Fibroblast of pulmonary artery (primary cell): Measurements from ENCODE around the gene C1RL.
"Not testable (repeated sequence)": the region's sequence is repeated elsewhere in the genome, so short reads cannot be mapped to it uniquely, and the experiment has no call there.

ENCODE experiments used
- DNase-seq: peaks from one replicate; pipeline ENCODE4 v3.0.0-alpha.2; 2010; ENCODE audit warnings: low read depth
- H3K4me3 ChIP-seq: replicated peaks from 2 replicates; pipeline ENCODE4 v1.5.1; 2011; ENCODE audit warnings: low read depth, mild to moderate bottlenecking, control low read depth, low read length, moderate library complexity
- TF ChIP-seq, protein P1 (sequence below): IDR thresholded peaks from 2 replicates; pipeline ENCODE4 v1.5.1; 2011; ENCODE audit warnings: mild to moderate bottlenecking, control low read depth, low read length, inconsistent platforms; ENCODE audit errors: missing control alignments

C1RL gene

DNA sequence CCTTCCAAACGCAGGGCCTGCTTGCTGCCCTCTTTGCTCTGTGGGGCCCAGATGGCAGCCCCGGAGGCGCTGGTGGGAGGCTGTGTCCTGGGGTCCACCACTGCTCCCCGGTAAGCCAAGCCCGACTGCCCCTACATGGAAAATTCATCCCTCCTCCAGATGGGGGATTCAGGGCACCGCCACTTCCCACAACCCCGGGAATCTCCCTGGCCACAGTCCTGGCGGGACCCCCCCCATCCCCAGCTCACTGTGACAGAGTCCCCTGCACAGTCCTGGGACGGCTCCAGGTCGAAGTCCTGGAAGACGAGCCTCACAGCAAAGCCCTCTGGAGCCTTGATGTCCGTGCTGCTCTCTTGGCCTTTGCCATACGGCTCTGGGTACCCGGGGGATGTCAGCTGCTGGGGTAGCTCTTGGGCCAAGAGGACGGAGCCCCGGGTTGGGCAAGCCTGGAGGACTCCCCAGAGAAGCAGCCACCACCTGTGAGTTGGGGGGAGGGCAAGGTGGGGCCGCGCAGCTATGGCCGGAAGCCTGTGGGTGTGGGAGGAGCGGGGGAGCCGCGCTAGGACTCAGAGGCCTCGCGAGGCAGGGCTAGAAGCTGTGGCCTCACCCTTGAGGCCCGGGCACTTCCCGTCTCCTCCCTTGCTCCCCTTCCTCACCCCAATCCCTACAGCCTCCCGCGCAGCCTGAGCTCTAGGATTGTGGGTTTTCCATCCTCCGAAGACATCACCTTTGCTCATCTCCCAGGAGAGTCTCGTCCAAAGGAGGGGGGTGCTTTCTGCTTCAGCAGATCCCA, 815 bp downstream of the C1RL start:
- DNase-seq, result peak; percentile 83
- TF ChIP-seq, protein P1, sequence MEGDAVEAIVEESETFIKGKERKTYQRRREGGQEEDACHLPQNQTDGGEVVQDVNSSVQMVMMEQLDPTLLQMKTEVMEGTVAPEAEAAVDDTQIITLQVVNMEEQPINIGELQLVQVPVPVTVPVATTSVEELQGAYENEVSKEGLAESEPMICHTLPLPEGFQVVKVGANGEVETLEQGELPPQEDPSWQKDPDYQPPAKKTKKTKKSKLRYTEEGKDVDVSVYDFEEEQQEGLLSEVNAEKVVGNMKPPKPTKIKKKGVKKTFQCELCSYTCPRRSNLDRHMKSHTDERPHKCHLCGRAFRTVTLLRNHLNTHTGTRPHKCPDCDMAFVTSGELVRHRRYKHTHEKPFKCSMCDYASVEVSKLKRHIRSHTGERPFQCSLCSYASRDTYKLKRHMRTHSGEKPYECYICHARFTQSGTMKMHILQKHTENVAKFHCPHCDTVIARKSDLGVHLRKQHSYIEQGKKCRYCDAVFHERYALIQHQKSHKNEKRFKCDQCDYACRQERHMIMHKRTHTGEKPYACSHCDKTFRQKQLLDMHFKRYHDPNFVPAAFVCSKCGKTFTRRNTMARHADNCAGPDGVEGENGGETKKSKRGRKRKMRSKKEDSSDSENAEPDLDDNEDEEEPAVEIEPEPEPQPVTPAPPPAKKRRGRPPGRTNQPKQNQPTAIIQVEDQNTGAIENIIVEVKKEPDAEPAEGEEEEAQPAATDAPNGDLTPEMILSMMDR, result no peak

DNA sequence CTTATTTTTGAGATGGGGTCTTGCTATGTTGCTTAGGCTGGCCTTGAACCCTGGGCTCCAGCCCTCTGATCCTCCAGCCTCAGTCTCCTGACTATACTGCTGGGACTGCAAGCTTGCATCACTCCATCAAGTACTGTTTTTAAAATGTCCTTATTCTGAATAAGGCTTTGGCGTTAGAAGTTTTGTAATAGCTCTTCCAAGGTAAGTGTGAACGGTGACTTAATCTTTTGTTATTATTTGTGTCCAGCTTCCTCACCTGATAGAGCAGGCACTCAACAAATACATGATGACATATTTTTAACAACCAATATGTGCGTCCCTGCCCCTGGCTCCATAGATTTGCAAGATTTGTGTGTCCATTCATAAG, 1.4 kb downstream of the C1RL start:
- TF ChIP-seq, protein P1, result no peak
- peak; percentile 26 for DNase-seq
- peak overlapping the region; percentile 85 for H3K4me3 ChIP-seq

More for the DNA sequence above, 815 bp downstream of the C1RL start:
- H3K4me3 ChIP-seq, result peak overlapping the region; percentile 85

DNA sequence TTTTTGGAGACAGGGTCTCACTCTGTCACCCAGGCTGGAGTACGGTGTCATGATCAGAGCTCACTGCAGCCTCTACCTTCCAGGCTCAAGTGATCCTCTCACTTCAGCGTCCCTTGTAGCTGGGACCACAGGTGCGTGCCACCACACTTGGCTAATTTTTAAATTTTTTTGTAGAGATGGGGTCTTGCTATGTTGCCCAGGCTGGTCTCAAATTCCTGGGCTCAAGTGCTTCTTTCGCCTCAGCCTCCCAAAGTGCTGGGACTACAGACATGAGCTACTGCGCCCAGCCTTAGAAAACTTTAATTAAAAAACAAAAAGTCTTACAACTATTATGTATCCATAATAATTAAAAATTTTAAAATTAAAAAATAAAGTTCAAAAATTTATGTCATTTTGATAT, 1.8 kb downstream of the C1RL start:
- not testable (repeated sequence) for DNase-seq
- H3K4me3 ChIP-seq, result peak overlapping the region; percentile 85

DNA sequence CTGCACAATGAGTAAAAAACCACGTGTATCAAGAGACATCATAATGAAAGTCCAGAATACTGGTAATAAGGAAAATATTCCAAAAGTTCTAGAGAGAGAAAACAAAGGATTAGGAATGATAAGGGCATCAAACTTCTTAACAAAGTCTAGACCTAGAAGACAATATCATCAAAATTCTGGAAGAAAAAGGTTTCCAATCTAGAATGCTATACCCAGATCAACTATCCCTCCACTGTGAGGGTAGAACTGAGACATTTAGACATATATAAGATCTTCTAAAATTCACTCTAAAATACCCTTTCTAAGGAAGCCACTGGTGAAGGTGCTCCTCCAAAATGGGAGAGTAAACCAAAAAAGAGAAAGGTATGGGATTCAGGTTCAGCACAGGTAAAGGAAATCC, 2.9 kb downstream of the C1RL start:
- TF ChIP-seq, protein P1, result no peak
- DNase-seq, result no peak
- H3K4me3 ChIP-seq, result no peak overlapping the region

DNA sequence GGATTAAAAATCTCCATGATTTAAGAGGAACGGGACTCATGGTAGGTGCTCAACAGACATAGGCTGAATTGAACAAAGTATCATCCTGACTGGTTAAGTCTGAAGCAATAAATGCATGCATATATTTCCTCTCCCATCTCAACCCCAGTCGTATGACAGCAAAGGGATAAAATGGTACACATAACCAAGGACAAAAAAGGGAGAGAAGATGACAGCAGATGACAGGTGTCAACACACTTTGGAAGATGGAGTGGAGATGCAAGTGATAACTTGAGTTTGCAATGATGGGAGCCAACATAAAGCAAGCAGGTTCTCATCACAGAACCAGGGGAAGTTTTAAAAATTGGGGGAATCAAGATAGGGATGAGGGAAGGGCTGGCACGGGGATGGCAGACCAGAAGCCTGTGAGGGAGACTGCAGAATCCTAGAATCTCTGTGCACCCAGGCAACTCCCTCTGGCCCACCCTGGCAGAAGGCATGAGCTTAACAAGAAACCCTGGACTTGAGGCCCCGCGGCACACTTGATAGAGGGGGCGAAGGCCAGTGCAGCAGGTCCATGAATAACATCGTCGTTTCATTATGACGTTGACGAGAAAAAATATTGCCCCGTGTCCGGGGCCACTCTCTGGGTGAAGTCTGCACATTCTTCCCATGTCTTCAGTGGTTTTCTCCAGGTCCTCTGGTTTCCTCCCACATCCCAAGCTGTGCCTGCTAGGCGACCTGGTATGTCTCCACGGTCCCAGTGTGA, 5.0 kb downstream of the C1RL start:
- no peak overlapping the region for H3K4me3 ChIP-seq
- no peak for DNase-seq
- TF ChIP-seq, protein P1, result no peak

DNA sequence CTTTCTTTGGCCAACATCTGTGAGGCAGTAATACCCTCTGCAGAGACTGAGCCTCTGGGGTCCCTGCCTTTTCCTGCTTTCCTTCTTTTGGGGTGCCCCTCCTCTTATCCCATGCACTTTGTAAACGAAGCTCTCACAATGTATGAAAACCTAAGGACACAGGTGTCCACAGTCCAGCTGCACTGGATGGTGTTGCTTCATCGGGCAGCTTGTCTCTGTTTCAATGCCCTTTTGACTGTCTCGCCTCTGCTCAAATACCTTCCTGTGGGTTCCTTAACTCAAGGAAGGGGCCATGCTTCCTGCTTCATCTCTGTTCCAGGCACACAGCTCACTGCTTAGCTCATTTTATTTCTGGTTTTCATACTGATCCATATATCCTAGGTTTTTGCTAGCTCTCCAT, 6.4 kb downstream of the C1RL start:
- DNase-seq, result no peak
- TF ChIP-seq, protein P1, result no peak
- H3K4me3 ChIP-seq, result no peak overlapping the region

DNA sequence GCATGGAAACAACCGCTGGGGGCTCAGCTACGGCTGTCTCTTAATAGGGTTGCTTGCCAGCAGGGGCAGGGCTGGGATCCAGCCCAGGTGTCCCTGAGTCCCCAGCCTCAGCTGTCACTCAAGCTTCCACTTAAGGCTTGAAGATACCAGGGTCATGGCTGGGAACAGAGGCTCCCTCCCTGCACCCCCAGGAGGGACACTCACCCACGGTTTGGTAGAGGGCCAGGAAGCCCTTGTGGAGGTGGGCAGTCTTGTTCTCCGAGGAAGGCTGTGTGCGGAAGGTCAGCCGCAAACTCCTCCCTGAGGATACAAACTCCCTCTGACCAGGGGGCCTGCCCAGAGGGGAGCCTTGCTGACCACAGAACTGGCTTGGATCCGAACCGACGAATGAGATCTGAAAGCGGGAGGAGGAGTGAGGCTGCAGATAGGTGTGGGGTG, 7.3 kb downstream of the C1RL start:
- TF ChIP-seq, protein P1, result no peak
- DNase-seq, result no peak
- no peak overlapping the region for H3K4me3 ChIP-seq
